AML-193 (cell line): ENCODE results near the gene ZFP14.
"Not testable (repeated sequence)": the region's sequence is repeated elsewhere in the genome, so short reads cannot be mapped to it uniquely, and the experiment has no call there.

Source experiments
- DNase-seq, 2 experiments: peaks; one replicate each; lab custom pipeline; 2025; lab: John Stamatoyannopoulos, UW

Gene ZFP14

DNA sequence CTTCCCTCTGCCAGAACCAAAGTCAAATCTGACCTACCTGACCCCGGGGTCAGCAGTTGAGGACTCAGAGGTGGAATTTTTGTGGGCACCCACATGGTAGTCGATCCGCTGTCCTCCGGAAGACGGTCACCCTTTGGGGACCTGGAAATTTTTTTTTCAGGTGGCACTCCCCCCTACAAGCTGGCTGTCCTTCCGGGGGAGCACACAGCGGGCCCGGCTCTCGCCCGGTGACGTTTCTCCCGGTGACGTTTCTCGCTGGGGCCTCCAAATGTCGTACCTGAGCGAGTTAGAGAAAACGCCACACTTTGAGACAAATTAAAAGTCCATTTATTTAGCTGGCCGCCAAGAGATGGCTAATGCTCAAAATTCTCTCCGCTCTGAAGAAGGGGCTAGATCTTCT, 48.8 kb downstream of the ZFP14 start:
- no peak for DNase-seq

DNA sequence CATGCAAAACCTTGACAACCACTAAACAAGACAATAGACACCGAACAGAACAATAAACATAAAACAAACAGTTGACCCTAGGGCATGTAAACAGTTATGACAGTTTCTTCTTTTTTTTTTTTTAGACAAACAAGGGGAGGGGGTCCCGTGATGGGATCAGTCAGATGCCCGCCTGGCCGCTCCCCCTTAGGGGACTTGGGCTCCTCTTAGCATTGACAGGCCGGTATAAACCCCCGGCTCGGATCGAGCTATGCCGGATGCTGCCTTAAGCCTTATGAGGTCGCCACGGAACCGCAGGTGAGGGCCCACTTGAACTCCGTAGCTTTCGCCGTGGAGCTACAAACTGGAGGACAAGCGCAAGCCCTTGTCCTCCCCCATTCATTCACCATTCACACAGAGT, 49.5 kb downstream of the ZFP14 start:
- DNase-seq: not testable (repeated sequence)

DNA sequence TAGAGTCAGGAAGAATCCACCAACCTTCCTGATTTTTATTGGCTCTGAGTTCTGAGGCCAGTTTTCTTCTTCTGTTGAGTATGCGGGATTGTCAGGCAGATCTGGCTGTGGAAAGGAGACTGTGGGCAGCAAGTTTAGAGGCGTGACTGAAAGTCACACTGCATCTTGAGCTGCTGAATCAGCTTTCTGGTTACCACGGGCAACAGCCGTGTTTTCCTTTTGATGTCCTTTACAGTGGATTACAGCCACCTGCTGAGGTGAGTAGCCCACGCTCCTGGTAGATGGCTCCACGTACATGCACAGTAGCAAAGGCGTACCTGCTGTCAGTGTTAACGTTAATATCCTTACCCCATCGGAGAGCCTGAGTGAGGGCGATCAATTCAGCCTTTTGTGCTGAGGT, 52.4 kb downstream of the ZFP14 start:
- DNase-seq: not testable (repeated sequence)

DNA sequence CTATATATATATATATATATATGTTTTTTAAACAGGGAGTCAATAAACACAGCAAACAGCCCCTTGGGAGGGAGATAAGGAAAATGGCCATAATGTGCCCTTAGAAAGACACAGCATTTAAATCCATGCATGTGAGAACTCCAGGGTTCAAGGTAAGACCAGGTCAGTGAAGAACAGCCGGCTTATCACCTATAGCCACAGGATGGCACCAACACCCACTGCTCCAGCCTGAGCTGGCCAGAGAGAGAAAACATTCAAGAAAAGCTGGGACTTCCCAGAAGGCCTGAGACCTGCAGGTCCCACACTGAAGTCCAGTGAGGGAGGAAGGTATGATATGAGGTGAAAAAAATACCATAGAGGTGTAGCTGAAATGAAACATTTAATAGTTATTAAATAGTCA, 63.8 kb downstream of the ZFP14 start:
- not testable (repeated sequence) for DNase-seq

DNA sequence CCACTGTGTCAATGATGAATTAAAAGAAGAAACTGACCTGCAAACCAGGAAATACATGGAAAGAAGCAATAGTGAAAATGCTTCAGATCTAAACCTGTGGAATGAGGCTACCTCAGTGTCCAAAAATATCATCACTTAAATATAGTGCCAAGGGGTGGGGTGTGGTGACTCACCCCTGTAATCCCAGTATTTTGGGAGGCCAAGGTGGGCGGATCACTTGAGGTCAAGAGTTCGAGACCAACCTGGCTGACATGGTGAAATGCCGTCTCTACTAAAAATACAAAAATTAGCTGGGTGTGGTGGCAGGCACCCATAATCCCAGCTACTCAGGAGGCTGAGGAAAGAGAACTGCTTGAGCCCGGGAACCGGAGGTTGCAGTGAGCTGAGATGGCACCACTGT, 64.9 kb downstream of the ZFP14 start:
- not testable (repeated sequence) for DNase-seq

DNA sequence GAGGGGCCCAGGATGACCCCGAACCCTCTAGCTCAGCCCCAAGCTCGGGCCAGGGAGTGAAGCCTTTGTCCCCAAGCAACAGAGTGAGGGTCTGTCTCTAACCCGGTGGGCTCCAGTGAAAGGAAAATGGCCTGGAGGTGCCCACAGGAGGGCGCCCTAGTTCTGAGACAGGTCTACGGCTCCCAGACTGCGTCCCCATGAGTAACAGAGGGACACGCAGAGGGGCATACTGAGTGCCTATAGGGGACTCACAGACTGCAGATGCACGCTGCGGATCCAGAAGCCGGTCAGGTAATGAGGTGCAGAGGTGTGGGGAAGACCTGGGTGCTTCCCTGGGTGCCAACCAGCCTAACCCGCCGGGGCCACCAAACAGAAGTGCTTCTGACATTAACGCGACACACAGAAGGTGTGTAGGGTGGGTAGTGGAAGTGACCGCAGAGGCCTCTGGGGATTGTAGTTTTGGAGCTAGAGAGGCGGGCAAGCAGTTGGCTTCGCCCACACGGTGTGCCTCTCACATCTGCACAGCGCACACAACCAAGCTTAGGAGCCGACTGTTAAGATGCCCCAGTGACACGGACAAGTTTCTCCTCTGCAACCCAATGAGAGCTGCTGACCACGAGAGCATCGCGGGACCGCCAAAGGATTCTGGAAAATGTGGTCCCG, 67.8 kb downstream of the ZFP14 start:
- DNase-seq: not testable (repeated sequence)

DNA sequence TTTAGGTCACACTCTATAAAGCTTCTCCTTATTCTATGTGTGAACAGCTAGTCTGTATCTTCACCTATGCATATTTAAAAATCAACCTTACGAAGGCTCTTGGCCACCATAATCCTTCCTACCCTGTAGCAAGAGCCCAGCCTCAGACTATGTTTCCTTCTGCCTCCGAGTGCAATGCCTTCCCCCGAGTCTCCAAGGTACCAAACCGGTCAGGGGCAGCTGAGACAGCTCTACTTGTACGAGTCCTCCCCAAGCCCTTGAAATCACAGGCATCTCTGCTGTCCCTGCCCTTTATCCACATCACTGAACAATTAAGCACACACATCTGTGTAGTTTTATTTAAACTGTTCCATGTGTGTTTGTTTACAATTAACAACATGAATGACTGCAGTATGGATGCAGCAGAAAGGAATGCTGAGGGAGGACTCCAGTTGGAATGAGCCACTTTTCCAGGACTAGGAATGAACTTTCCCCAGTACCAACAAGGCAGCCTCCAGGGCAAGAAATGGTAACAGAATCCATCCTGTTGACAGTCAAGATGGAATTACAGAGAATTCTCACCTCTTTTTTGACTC, 68.5 kb downstream of the ZFP14 start:
- not testable (repeated sequence) for DNase-seq

DNA sequence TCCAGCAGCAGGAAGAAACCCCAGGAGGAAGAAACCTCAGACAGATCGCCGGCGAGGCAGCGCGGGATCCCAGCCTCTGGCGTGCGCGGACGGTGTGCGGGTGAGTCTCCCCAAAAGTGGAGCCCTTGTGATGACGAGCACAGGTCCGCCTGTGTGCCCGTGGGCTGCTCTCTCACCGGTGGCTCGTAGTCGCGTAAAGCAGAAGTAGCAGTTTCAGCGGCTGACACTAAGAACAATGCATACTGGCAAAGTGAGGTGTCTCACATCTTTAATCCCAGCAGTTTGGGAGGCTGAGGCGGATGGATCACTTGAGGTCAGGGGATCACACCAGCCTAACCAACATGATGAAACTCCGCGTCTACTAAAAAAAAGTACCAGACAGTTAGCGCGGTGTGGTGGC, 69.2 kb downstream of the ZFP14 start:
- not testable (repeated sequence) for DNase-seq

DNA sequence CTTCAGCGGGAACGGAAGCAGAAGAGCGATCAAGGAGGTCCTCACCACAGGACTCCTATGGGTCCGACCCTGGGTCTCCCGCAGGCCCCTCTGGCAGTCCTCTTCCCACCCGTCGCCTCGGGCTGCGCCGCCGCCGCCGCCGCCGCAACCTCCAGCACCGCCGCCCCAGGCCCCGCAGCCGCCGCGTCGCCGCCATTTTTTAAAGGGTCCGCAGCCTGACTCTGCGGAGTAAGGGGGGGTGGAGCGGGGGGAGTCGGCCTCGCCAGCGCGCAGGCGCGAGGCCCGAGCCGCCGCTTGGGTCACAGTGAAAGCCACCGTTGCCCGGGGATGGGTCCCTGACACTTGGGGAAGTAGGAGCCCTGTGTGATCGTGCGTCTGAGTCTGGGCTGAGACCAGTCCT, 69.7 kb downstream of the ZFP14 start:
- not testable (repeated sequence) for DNase-seq

DNA sequence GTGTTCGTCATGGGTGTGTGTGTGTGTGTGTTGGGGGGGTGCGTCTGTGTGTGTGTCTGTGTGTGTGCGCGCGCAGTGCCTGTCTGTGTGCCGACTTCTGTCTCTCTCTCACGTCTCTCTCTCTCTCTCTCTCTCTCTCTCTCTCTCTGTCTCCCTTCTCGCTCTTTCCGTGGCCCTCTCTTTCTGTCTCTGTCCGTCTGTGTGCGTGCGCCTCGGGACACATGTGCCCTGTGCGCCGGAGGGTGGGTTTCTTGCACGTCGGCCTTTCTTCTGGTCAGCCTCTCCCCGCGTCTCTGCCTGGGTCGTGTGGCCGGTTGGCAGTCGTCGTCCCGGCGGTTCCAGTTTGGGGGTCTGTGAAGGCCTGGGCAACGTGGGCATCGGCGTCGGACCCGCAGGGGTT, 86.7 kb downstream of the ZFP14 start:
- DNase-seq: not testable (repeated sequence)
